Endothelial cell of umbilical vein (primary cell): ENCODE data around the gene PRRC2C.

ENCODE experiments used
- CTCF ChIP-seq, 2 donors: IDR thresholded peaks; 1 replicate in 1 of 2; 2 replicates in 1 of 2; pipeline ENCODE4 v1.5.1; 2011; ENCODE audit warnings: low read length in 2 of 2, mild to moderate bottlenecking in 2 of 2, moderate library complexity in 2 of 2, control low read depth in 1 of 2, inconsistent platforms in 1 of 2, low read depth in 1 of 2; ENCODE audit not compliant: insufficient read depth in 1 of 2; ENCODE audit errors: extremely low read depth in 1 of 2
- EZH2 ChIP-seq: IDR thresholded peaks from 2 replicates; pipeline ENCODE4 v1.6.1; 2012; ENCODE audit warnings: borderline replicate concordance, low read depth, mild to moderate bottlenecking, moderate library complexity, low read length, inconsistent platforms; ENCODE audit not compliant: severe bottlenecking
- JUN ChIP-seq: IDR thresholded peaks from 2 replicates; pipeline ENCODE4 v1.6.1; 2011; ENCODE audit warnings: borderline replicate concordance, low read depth; ENCODE audit not compliant: insufficient read length, insufficient read depth
- MAX ChIP-seq: IDR thresholded peaks from 2 replicates; pipeline ENCODE4 v1.6.1; 2011; ENCODE audit not compliant: insufficient read depth, insufficient read length
- MYC ChIP-seq: IDR thresholded peaks from one replicate; pipeline ENCODE4 v1.6.1; 2011; ENCODE audit warnings: mild to moderate bottlenecking, low read depth, low read length
- POLR2A ChIP-seq: IDR thresholded peaks from 2 replicates; pipeline ENCODE4 v1.6.1; 2012; ENCODE audit warnings: low read depth, mild to moderate bottlenecking, control low read depth, low read length
- POLR2AphosphoS5 ChIP-seq: IDR thresholded peaks from 2 replicates; pipeline ENCODE4 v1.6.1; 2012; ENCODE audit warnings: low read depth, mild to moderate bottlenecking, control low read depth, low read length, moderate library complexity; ENCODE audit not compliant: insufficient read depth

- TF ChIP-seq CTCF (IDR thresholded peaks at IDR 0.05; ENCODE audit: extremely low read depth in 1 of 2, insufficient read depth in 1 of 2, low read depth in 1 of 2, low read length in 2 of 2), result no peak
- no peak for TF ChIP-seq POLR2AphosphoS5
- TF ChIP-seq MYC, result no peak
- TF ChIP-seq POLR2A, result no peak
- no peak for TF ChIP-seq JUN
- TF ChIP-seq MAX, result no peak
- TF ChIP-seq EZH2, result no peak
Measured at GRCh38 chr1:171545523-171545922, 60.2 kb downstream of the PRRC2C start.
